SK-N-SH treated with all-trans-retinoic acid at 6 μM for 48 hours (cell line): ENCODE results near the gene POLG2.

Experiments used
- CREB5 ChIP-seq: fragments of 250-450 bp; sonication (Bioruptor Pico); IDR thresholded peaks from 2 replicates; pipeline ENCODE4 v1.5.1; 2020; ENCODE audit warnings: low read depth, mild to moderate bottlenecking, moderate library complexity
- RARB ChIP-seq: fragments of 250-450 bp; sonication (Bioruptor Pico); IDR thresholded peaks from 2 replicates; pipeline ENCODE4 v1.8.0; 2021; ENCODE audit warnings: mild to moderate bottlenecking, moderate library complexity

- TF ChIP-seq RARB (CRISPR knock-in tag) = no peak
- no peak for TF ChIP-seq CREB5 (CRISPR knock-in tag)
Observed at GRCh38 chr17:64428406-64428805, 68.4 kb downstream of the POLG2 start.
